Measurements from ENCODE around the gene ZNF407. TPM values are rescaled to one million over a fixed set of nuclear protein-coding genes. Genes with fewer than 3 reads are reported as not detected.
A peak's percentile ranks its signal among the peaks of the same experiment; 100 is the strongest.

Gene ZNF407
- total RNA-seq, 1 donor from 2014 or later = 16.1 TPM

GRCh38 chr18:74551936-74552555, 45.6 kb upstream of the ZNF407 start:
- DNase-seq (peak; percentile 81), ATAC-seq (peak; percentile 94 to 97)
- intact Hi-C loops (cut with DNase I) = loop anchor here (5.0 kb wide), 1 partner anchor 200 kb away; no protein-coding TSS in a partner anchor
- peak; percentile 88 for TF ChIP-seq CTCF (IDR thresholded peaks at IDR 0.05)
- peaks cover 9% of the 10 kb centered on the region for H3K4me1 ChIP-seq
- no peaks in the 10 kb centered on the region for H3K36me3 ChIP-seq
- H3K27me3 ChIP-seq (ENCODE audit: low read depth) = no peaks in the 10 kb centered on the region
- no peak overlapping the region for H3K4me3 ChIP-seq
- H3K9me3 ChIP-seq = peaks cover 8% of the 10 kb centered on the region
- H3K27ac ChIP-seq = no peak overlapping the region

GRCh38 chr18:74556126-74556525, 41.5 kb upstream of the ZNF407 start:
- H3K36me3 ChIP-seq = no peaks in the 10 kb centered on the region
- H3K9me3 ChIP-seq = no peaks in the 10 kb centered on the region
- no peak overlapping the region for H3K4me3 ChIP-seq
- H3K4me1 ChIP-seq = no peaks in the 10 kb centered on the region
- H3K27me3 ChIP-seq (ENCODE audit: low read depth) = no peaks in the 10 kb centered on the region
- no peak overlapping the region for H3K27ac ChIP-seq
- intact Hi-C loops (cut with DNase I) = no loop called here
- DNase-seq (no peak), ATAC-seq (no peak)
- no peak for TF ChIP-seq CTCF (IDR thresholded peaks at IDR 0.05)

GRCh38 chr18:74558096-74558495, 39.6 kb upstream of the ZNF407 start:
- TF ChIP-seq CTCF (IDR thresholded peaks at IDR 0.05) = no peak
- no peaks in the 10 kb centered on the region for H3K9me3 ChIP-seq
- no peak overlapping the region for H3K4me3 ChIP-seq
- H3K27ac ChIP-seq = no peak overlapping the region
- H3K36me3 ChIP-seq = no peaks in the 10 kb centered on the region
- H3K27me3 ChIP-seq (ENCODE audit: low read depth) = no peaks in the 10 kb centered on the region
- DNase-seq (no peak), ATAC-seq (no peak)
- intact Hi-C loops (cut with DNase I) = no loop called here
- no peaks in the 10 kb centered on the region for H3K4me1 ChIP-seq

GRCh38 chr18:74562131-74562730, 35.4 kb upstream of the ZNF407 start:
- ATAC-seq = no peak
- Histone ChIP-seq H3K9me3 (no peaks in the 10 kb centered on the region), H3K27me3 (ENCODE audit: low read depth) (no peaks in the 10 kb centered on the region), H3K36me3 (no peaks in the 10 kb centered on the region), H3K4me1 (no peaks in the 10 kb centered on the region), H3K27ac (no peak overlapping the region), H3K4me3 (no peak overlapping the region)
- intact Hi-C loops (cut with DNase I) = no loop called here
- TF ChIP-seq CTCF (IDR thresholded peaks at IDR 0.05) = no peak
- DNase-seq = no peak

GRCh38 chr18:74562775-74563174, 34.9 kb upstream of the ZNF407 start:
- intact Hi-C loops (cut with DNase I) = no loop called here

More at GRCh38 chr18:74562775-74563174, 34.9 kb upstream of the ZNF407 start:
- Histone ChIP-seq H3K9me3 (no peaks in the 10 kb centered on the region), H3K36me3 (no peaks in the 10 kb centered on the region), H3K4me1 (no peaks in the 10 kb centered on the region), H3K4me3 (no peak overlapping the region), H3K27me3 (ENCODE audit: low read depth) (no peaks in the 10 kb centered on the region), H3K27ac (no peak overlapping the region)
- ATAC-seq = no peak
- no peak for TF ChIP-seq CTCF (IDR thresholded peaks at IDR 0.05)
- DNase-seq = no peak
